ENCODE results near the gene FAM107B. TPM values are rescaled to one million over a fixed set of nuclear protein-coding genes. Genes with fewer than 3 reads are reported as not detected.
A peak's percentile ranks its signal among the peaks of the same experiment; 100 is the strongest.

The FAM107B gene
- total and polyA plus RNA-seq, 2 of the 13 experiments (the other 11 are each of a cell fraction or from before 2014, with no cell fraction given), result 15.7 to 24.8 TPM

DNA sequence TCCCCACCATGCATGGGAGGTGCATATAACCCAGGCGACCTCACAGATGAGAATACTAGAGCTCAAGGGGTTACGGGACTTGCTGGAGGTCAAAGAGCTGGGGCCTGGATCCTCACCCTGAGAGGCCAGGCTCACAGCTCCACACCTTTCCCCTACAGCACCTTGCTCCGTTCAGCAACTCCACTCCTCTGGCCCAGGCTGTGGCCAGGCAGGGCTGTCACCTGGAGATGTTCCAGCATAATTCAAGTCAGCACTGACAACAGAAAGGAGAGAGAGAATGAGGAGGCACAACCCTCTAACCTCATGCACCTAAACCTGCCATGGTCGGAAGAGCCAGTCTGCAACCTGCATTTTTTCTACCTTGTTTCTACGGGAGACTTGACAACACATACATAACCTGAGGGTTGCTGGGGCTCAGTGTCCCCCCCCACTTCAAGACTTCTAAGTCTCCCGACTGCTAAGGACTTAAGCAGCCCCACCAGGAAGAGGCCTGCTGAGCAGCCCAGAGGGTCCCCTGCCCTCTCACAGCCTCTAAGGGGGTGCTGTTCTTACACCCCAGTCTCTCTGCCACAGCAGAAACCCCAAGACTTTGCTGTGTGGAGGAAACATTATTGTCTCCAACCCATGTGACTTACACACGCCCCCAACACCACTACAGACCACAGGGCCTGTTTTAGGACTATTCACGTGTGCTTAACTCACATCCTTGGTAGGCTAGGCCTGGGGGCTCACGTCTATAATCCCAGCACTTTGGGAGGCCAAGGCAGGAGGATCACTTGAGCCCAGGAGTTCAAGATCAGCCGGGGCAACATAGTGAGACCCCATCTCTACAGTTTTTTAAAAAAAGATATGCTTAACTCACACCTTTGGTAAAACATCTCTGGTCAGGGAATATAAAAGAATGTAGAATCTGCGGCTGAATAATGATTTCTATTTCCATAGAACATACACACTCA is 175.6 kb downstream of the FAM107B start:
- in situ Hi-C loops (cut with HindIII; ENCODE audit: extremely low pct_ligation_motif_present, low pct_unique_long_range_greater_than_20kb), result no loop called here
- Histone ChIP-seq H3K36me3 (replicated peaks in 1 of 2; ENCODE audit: control insufficient read depth in 1 of 2, insufficient read depth in 2 of 2, low read length in 2 of 2) (peaks cover 3 to 17% of the 10 kb centered on the region in 2 experiments; a peak in 4 of 5 replicates), H3K27me3 (ENCODE audit: control insufficient read depth in 1 of 2, insufficient read depth in 2 of 2, low read length in 2 of 2) (no peaks in the 10 kb centered on the region), H3K79me2 (ENCODE audit: insufficient read depth, low read length) (peaks cover 65% of the 10 kb centered on the region), H3K4me2 (ENCODE audit: low read depth, low read length) (no peak overlapping the region), H3K4me3 (replicated peaks in 1 of 3; ENCODE audit: insufficient read depth in 1 of 3, low read depth in 2 of 3, low read length in 3 of 3) (no peak overlapping the region), H3K9ac (ENCODE audit: insufficient read depth, low read depth, low read length) (no peak overlapping the region), H3K9me3 (ENCODE audit: low read length) (no peaks in the 10 kb centered on the region), H2AFZ (ENCODE audit: low read length) (no peak overlapping the region), H3K27ac (ENCODE audit: extremely low read length, insufficient read depth, low read length) (no peak overlapping the region), H4K20me1 (ENCODE audit: insufficient read depth, low read length) (peaks cover 3% of the 10 kb centered on the region; the same call in 1 of the 2 replicates), H3K4me1 (ENCODE audit: insufficient read depth, low read length) (peaks cover 62% of the 10 kb centered on the region)
- ChIA-PET CTCF (ENCODE audit: low intra/inter-chr PET ratio, low total read pairs) (no interaction called here), POLR2A (interaction anchor here (0.9 kb wide), 1 partner anchor 20 kb away, joined by 3 read pairs; no protein-coding TSS in a partner anchor)
- TF ChIP-seq ZNF121 (CRISPR knock-in tag; IDR thresholded peaks at IDR 0.05) (peak; percentile 58; the same call in 1 of the 2 replicates), ZNF33B (CRISPR knock-in tag; IDR thresholded peaks at IDR 0.05) (no peak)
- FAIRE-seq (no peak), DNase-seq (ENCODE audit: low spot score) (no peak), ATAC-seq (no peak)
- intact Hi-C loops (cut with micrococcal nuclease; ENCODE audit: unreplicated experiment), result no loop called here
- no TSS peak for BruUV-seq (replicated peaks)
- WGBS (ENCODE audit: low lambda C conversion rate), result 92% methylated on average over 9 of the region's 11 CpGs

GRCh38 chr10:14595526-14596182 is 179.0 kb downstream of the FAM107B start:
- Histone ChIP-seq H3K27me3 (ENCODE audit: control insufficient read depth in 1 of 2, insufficient read depth in 2 of 2, low read length in 2 of 2) (no peaks in the 10 kb centered on the region), H2AFZ (ENCODE audit: low read length) (no peak overlapping the region), H3K4me1 (ENCODE audit: insufficient read depth, low read length) (peaks cover 60% of the 10 kb centered on the region), H3K4me2 (ENCODE audit: low read depth, low read length) (no peak overlapping the region), H4K20me1 (ENCODE audit: insufficient read depth, low read length) (no peaks in the 10 kb centered on the region), H3K27ac (ENCODE audit: extremely low read length, insufficient read depth, low read length) (no peak overlapping the region), H3K9ac (ENCODE audit: insufficient read depth, low read depth, low read length) (no peak overlapping the region), H3K9me3 (ENCODE audit: low read length) (no peaks in the 10 kb centered on the region), H3K36me3 (replicated peaks in 1 of 2; ENCODE audit: control insufficient read depth in 1 of 2, insufficient read depth in 2 of 2, low read length in 2 of 2) (peaks cover under 1 to 17% of the 10 kb centered on the region in 2 experiments; a peak in 4 of 5 replicates), H3K4me3 (replicated peaks in 1 of 3; ENCODE audit: insufficient read depth in 1 of 3, low read depth in 2 of 3, low read length in 3 of 3) (no peak overlapping the region), H3K79me2 (ENCODE audit: insufficient read depth, low read length) (peaks cover 53% of the 10 kb centered on the region)
- TF ChIP-seq ZEB1 (IDR thresholded peaks at IDR 0.05; ENCODE audit: insufficient replicate concordance, low read depth) (no peak), ZMYM3 (CRISPR knock-in tag; IDR thresholded peaks at IDR 0.05) (0 out of 2 replicates have a peak, but pooled peaks have one; percentile 40), TMF1 (CRISPR knock-in tag; IDR thresholded peaks at IDR 0.05; ENCODE audit: low read depth) (no peak), TAF15 (IDR thresholded peaks at IDR 0.05; ENCODE audit: low read depth, low read length, poor library complexity, severe bottlenecking) (no peak), EHMT2 (IDR thresholded peaks at IDR 0.05; ENCODE audit: borderline replicate concordance, low read depth, low read length) (no peak), NR2F6 (IDR thresholded peaks at IDR 0.05) (no peak), NR2F6 (CRISPR knock-in tag; IDR thresholded peaks at IDR 0.05) (no peak), TOPORS (CRISPR knock-in tag; IDR thresholded peaks at IDR 0.05) (no peak), AGO2 (optimal IDR thresholded peaks at IDR 0.05; ENCODE audit: low read depth, low read length) (peak; percentile 30), ZKSCAN1 (IDR thresholded peaks at IDR 0.05; ENCODE audit: low read length) (no peak), ZNF713 (CRISPR knock-in tag; IDR thresholded peaks at IDR 0.05) (no peak), ZNF629 (CRISPR knock-in tag; conservative IDR thresholded peaks at IDR 0.05) (peak; percentile 81), MZF1 (CRISPR knock-in tag; IDR thresholded peaks at IDR 0.05; ENCODE audit: borderline replicate concordance) (no peak)
- TF ChIP-seq, protein P1, sequence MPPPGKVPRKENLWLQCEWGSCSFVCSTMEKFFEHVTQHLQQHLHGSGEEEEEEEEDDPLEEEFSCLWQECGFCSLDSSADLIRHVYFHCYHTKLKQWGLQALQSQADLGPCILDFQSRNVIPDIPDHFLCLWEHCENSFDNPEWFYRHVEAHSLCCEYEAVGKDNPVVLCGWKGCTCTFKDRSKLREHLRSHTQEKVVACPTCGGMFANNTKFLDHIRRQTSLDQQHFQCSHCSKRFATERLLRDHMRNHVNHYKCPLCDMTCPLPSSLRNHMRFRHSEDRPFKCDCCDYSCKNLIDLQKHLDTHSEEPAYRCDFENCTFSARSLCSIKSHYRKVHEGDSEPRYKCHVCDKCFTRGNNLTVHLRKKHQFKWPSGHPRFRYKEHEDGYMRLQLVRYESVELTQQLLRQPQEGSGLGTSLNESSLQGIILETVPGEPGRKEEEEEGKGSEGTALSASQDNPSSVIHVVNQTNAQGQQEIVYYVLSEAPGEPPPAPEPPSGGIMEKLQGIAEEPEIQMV (CRISPR knock-in tag; IDR thresholded peaks at IDR 0.05; ENCODE audit: low read depth), result no peak
- CTCF ChIA-PET (ENCODE audit: low intra/inter-chr PET ratio, low total read pairs), result no interaction called here
- in situ Hi-C loops (cut with HindIII; ENCODE audit: extremely low pct_ligation_motif_present, low pct_unique_long_range_greater_than_20kb), result no loop called here
- no TSS peak for BruUV-seq (replicated peaks)
- intact Hi-C loops (cut with micrococcal nuclease; ENCODE audit: unreplicated experiment), result no loop called here
- 93% methylated on average over 11 of the region's 11 CpGs for WGBS (ENCODE audit: low lambda C conversion rate)
- POLR2A ChIA-PET, result no interaction called here
- ATAC-seq (peak; percentile 38), DNase-seq (ENCODE audit: low spot score) (no peak), FAIRE-seq (no peak)
